HL-60 (cell line): ENCODE measurements around the gene SCGN.

Source experiments
- DNase-seq, 2 experiments: peaks; one replicate each; pipeline ENCODE4 v3.0.0-alpha.2; 2010 to 2020; ENCODE audit warnings: low read depth in 1 of 2, low spot score in 1 of 2
- H3K27ac ChIP-seq: fragments of 250-450 bp; sonication (Bioruptor Pico); replicated peaks from 2 replicates; pipeline ENCODE4 v1.5.1; 2020; ENCODE audit warnings: mild to moderate bottlenecking, moderate library complexity
- H3K27me3 ChIP-seq: fragments of 250-450 bp; sonication (Bioruptor Pico); 2 replicates; pipeline ENCODE4 v1.5.1; 2021; ENCODE audit warnings: mild to moderate bottlenecking, moderate library complexity; ENCODE audit not compliant: insufficient read depth, poor library complexity, severe bottlenecking
- H3K4me3 ChIP-seq: replicated peaks from 2 replicates; pipeline ENCODE4 v1.5.1; 2011; ENCODE audit warnings: mild to moderate bottlenecking, control low read depth, low read length; ENCODE audit not compliant: insufficient read depth
- CTCF ChIP-seq: IDR thresholded peaks from one replicate; pipeline ENCODE4 v1.5.1; 2011; ENCODE audit warnings: low read length, control low read depth, inconsistent platforms; ENCODE audit not compliant: insufficient read depth
- GABPA ChIP-seq: IDR thresholded peaks from 2 replicates; pipeline ENCODE4 v1.6.1; 2012; ENCODE audit warnings: low read depth
- POLR2AphosphoS5 ChIP-seq: IDR thresholded peaks from 2 replicates; pipeline ENCODE4 v1.6.1; 2012; ENCODE audit warnings: low read depth
- REST ChIP-seq: IDR thresholded peaks from 2 replicates; pipeline ENCODE4 v1.6.1; 2012; ENCODE audit warnings: low read depth; ENCODE audit not compliant: insufficient replicate concordance
- SPI1 ChIP-seq: IDR thresholded peaks from 2 replicates; pipeline ENCODE4 v1.6.1; 2012; ENCODE audit warnings: low read depth, mild to moderate bottlenecking, borderline replicate concordance

Gene SCGN

GRCh38 chr6:25614052-25614451 lies 38.0 kb upstream of the SCGN start:
- no peak for DNase-seq
- Histone ChIP-seq H3K27ac (no peak overlapping the region), H3K4me3 (no peak overlapping the region), H3K27me3 (no peaks in the 10 kb centered on the region)
- TF ChIP-seq POLR2AphosphoS5, result no peak
- TF ChIP-seq GABPA, result no peak
- TF ChIP-seq REST, result no peak
- no peak for TF ChIP-seq CTCF
- no peak for TF ChIP-seq SPI1

- Histone ChIP-seq H3K4me3 (no peak overlapping the region), H3K27ac (no peak overlapping the region), H3K27me3 (no peaks in the 10 kb centered on the region)
- no peak for DNase-seq
- no peak for TF ChIP-seq GABPA
- no peak for TF ChIP-seq POLR2AphosphoS5
- no peak for TF ChIP-seq CTCF
- no peak for TF ChIP-seq SPI1
- no peak for TF ChIP-seq REST
Measured at GRCh38 chr6:25615471-25615870, 36.5 kb upstream of the SCGN start.

GRCh38 chr6:25617997-25618396 lies 34.0 kb upstream of the SCGN start:
- Histone ChIP-seq H3K27ac (no peak overlapping the region), H3K27me3 (peaks cover 3% of the 10 kb centered on the region)
- TF ChIP-seq REST (no peak), GABPA (no peak), POLR2AphosphoS5 (no peak), SPI1 (no peak), CTCF (no peak)

More at GRCh38 chr6:25617997-25618396, 34.0 kb upstream of the SCGN start:
- H3K4me3 ChIP-seq, result no peak overlapping the region
- no peak for DNase-seq
